ENCODE data around the gene POP4.
"Not testable (repeated sequence)": the region's sequence is repeated elsewhere in the genome, so short reads cannot be mapped to it uniquely, and the experiment has no call there.

Gene POP4

DNA sequence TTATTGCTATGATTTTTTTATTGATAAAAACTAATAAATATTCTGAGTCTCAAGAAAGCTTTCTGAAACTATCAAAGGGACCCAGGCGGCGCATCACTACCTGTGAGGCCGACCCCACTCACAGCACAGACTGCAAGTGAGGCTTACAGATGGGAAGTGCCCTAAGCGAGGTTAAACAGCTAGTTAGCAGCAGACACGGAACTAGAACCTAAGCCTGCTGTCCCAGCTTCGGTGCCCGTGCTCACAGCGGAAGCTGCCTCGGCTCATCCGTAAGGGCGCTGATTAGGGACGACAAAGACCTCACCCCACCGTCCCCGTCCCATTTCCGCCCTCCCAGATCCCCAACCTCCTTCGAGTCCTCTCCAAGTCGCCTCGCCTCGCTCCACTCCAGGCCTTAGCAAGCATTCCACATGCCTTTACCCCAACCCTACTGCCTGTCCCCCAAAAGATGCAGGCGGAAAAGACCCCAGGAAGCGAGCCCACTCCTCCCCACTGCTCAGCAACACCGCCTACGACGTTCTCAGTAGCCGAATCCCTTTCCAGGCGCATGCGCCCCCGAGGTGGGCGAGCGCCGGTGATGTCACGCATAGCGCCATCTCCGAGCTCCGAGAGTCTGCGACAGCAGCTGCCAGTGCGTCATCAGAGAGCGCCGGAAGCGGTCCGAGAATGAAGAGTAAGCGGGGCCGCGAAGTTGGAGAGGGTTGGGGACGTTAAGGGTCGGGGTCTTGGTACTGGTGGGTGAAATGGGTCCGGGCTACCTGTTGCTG is at the start of gene POP4:
Gene POP4 (plus strand): TSS at position 631 of the 767 bp plus-strand sequence. CDS start 36 bp downstream, at position 667.
- DNase-seq (ENCODE audit: low spot score) = peak; percentile 99

DNA sequence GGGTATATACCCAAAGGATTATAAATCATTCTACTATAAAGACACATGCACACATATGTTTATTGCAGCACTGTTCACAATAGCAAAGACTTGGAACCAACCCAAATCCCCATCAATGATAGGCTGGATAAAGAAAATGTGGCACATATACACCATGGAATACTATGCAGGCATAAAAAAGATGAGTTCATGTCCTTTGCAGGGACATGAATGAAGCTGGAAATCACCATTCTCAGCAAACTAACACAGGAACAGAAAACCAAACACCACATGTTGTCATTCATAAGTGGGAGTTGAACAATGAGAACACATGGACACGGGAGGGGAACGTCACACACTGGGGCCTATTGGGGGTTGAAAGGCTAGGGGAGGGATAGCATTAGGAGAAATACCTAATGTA is 47.0 kb upstream of the POP4 start:
- DNase-seq (ENCODE audit: low spot score) = not testable (repeated sequence)

DNA sequence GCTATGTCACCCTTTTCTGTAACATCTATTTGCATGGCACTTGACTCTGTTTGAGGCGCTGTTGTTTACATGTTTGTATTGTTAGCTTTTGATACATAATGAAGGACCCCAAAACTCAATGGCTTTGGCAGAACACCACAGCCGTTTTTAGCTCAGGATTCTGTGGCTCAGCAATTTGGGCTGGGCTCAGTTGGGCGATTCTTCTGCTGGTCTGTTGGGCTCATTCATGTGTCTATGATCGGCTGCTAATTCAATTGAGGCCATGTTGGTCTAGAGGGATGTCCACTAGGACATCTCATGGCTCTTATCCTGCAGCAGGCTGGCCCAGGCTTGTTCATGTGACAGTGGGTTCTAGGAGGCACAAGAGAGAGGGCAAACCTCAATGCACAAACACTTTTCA is 46.3 kb upstream of the POP4 start:
- DNase-seq (ENCODE audit: low spot score) = no peak

- no peak for DNase-seq (ENCODE audit: low spot score)
Observed at GRCh38 chr19:29560313-29561075, 45.6 kb upstream of the POP4 start.

DNA sequence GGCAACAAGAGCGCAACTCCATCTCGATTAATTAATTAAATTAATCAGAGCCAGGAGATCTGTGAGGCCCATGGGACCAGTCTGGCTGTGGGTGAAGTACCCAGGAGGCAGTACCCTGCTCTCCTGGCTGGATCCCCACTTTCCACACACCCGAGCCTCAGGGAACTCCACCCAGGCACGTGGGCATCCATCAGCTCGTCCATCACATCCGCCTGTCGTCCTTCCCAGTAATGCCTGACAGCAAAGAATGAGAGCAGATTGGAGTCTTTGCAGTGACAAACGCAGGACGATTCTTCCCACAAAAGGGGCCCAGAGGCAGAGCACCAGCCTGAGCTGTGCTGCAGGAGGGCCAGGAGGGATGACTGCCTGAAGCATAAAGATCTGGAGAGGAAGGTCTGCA is 44.5 kb upstream of the POP4 start:
- no peak for DNase-seq (ENCODE audit: low spot score)

DNA sequence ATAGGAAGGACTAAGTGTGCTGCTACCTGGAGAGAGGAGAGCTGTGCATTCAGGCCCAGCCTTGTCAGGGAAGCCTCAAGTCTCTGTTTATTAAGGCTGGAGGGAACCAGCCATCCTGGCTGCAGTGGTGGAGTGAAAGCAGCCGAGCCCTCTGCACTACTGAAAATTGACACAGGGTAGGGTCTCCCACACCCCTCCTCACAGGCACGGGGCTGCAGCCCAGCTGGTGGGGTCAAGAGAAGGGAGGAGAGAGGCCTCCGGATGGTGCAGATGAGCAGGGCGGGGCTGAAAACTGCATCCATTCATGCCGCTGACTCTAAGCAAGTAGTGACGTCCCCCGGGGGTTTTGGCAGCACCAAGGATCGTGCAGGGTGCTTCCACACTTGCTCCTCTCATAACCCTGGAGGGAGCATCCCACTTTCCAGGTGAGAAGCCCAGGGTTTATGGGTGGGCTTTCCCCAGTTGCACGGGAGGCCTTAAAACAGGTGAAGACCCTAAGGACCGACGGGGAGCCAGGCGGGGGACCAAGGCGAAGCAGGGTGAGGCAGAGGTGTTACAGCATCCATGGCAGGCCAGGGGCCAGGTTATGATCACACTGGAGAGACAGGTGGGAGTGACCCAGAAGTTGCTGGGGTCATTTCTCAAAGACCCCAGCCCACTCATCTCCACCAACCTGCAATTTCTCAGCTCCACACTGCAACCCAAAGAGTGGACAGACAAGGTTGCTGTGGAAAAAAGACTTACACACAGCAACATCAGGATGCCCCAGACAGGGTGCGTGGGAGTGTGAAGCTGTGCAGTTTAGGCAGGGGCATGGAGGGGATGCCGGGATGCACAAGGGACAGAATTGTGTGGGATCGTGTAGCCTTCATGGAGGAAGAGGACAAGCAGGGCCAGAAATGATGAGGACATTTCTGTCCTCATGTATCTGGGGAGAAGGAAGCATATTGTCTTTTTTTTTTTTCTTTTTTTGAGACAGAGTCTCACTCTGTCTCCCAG is 43.5 kb upstream of the POP4 start:
- DNase-seq (ENCODE audit: low spot score) = no peak

- no peak for DNase-seq (ENCODE audit: low spot score)
Observed at GRCh38 chr19:29563486-29564101, 42.5 kb upstream of the POP4 start.

GRCh38 chr19:29564574-29565005 is 41.5 kb upstream of the POP4 start:
- no peak for DNase-seq (ENCODE audit: low spot score)

DNA sequence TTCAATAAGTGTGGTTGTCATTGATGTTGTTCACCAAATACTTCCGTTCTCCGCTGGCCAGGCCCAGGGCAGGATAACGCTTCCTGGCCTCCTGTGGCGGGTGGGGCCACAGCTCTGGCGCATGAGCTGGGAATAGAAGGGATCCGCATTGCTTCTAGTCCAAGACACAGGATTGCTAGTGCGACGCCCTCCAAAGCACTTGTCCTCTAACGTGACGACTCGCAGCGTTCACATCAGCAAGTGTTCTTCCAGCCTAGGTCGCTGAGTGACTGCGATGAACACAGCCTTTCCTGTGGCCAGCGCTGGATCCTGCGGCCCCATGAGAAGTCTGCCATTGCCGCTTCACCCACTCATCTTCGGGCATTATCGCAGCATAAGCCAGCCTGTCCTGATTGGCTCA is 40.9 kb upstream of the POP4 start:
- no peak for DNase-seq (ENCODE audit: low spot score)

DNA sequence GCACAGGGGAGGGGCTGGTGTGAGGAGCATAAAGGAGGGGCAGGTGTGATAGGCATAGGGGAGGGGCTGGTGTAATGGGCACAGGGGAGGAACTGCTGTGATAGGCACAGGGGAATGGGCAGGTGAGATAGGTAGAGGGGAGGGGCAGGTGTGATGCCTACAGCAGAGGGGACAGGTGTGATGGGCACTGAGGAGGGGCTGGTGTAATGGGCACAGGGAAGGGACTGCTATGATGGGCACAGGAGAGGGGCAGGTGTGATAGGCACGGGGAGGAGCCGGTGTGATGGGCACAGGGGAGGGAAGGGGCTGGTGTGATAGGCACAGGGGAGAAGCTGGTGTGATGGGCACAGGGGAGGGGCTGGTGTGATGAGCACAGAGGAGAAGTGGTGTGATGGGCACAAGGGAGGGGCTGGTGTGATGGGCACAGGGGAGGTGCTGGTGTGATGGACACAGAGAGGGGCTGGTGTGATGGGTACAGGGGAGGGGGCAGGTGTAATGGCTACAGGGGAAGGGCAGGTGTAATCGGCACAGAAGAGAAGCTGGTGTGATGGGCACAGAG is 39.5 kb upstream of the POP4 start:
- no peak for DNase-seq (ENCODE audit: low spot score)

GRCh38 chr19:29567366-29567915 is 38.6 kb upstream of the POP4 start:
- no peak for DNase-seq (ENCODE audit: low spot score)

DNA sequence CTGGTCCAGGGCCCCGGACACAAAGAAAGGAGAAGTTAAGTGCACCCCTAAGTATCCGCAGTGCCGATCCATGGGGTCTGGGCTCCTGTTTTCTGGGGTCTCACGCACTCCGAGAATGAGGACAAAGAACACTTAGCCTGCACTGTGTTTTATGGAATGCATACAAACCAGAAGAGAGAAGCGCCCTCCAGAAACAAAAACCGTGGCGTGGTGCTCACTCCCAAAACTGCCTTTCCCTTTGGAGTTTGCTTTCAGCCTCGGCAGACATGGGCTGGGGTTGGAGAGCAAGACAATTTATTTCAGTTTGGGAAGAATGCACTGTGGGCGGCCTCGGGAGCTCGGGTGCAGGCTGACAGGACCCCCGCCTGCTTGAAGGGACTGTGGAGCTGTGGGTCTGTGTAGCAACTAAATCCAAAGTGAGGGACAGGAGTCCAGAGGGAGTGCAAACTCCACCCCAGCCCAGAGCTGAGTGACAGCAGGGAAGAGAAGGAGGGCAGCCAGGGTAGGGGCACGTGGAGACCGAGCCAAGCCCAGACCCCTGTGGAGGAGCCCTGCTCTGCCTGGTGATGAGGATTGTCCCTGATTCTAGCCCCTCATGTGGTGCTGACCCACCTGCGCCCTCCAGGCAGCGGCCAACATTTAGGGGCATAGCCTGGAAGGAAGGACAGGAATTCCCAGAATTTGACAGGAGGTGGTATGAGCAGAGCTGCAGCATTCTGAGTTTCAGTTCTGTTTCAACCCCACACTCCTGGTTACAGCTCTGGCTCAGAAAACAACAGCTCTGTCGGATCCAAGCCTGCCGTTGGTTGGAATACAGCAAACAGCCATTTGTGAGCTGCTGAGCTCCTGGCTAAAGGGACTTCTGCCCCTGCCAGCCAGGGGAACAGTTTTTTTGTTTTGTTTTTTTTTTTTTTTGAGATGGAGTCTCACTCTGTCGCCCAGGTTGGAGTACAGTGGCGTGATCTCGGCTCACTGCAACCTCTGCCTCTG is 37.8 kb upstream of the POP4 start:
- no peak for DNase-seq (ENCODE audit: low spot score)

GRCh38 chr19:29569038-29569911 is 36.8 kb upstream of the POP4 start:
- DNase-seq (ENCODE audit: low spot score) = no peak

DNA sequence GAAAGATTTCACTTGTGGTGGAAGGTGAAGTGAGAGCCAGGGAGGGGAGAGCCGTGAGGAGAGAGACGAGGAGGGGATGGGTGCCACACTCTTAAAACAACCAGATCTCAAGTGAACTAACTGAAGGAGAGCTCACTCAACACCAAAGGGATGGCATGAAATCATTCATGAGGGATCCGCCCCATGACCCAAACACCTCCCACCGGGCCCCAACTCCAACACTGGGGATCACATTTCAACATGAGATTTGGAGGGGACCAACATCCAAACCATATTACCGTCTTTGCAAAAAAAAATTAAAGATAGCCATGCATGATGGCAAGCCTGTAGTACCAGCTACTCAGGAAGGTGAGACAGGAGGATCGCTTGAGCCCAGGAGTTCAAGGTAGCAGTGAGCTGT is 34.9 kb upstream of the POP4 start:
- DNase-seq (ENCODE audit: low spot score) = no peak

DNA sequence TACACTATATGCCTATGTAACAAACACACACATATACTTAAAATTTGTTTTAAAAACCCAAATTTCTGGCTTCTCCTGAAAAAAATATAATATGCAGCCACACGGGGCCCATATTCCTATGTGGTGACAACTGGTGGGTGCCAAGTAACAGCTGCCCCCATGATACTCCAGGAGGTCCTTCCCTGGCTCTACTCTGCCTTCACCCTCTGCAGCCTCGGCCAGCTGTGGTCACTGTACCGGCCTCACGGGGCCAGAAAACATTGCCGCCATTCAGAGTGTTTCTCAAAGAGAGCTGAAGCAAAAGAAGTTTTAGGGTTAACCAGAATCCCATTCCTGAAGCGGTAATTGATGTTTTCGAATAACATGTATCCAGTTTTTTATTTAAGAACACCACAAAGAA is 32.6 kb upstream of the POP4 start:
- DNase-seq (ENCODE audit: low spot score) = no peak

DNA sequence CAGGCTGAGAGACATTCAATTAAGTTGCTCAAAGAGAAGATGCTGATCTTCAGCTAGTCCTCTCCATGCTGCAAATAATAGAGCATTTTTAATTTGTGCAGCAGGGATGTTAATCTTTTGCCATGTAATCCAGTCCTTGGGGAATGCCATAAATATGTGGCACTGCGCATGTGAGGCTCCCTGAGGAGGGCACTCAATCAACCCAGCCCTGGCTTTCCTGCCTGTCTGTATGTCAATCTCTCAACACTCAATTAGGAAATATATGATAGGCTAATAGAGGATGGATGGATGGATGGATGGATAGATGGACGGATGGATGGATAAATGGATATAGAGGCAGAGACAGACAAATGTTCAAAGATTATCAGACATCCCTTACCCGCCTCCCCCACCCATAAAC is 31.6 kb upstream of the POP4 start:
- no peak for DNase-seq (ENCODE audit: low spot score)

DNA sequence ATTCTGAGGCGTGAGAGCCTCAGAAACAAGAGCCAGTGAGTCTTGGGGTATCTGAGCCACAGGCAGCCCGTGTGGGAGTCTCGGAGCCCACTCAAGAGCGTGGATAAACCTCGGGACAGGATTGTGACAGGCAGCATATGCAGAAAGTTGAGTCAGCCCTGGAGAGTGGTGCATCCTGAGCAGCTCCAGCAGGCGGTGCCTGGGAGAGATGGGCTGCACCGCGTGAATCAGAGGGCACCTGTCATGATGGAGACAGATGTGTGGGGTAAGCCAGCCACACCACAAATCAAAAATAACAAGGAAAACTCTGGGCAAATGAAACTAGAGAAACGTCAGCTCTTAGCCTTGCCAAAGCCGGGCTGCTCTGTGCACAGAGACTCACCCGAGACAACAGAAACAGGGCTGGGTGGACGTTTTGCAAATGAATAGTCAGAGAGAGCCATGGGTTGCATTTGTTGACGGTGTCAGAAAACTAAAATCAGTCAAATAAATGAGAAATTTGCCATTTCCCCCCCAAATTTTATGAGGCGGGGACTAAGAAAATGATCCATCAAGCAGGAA is 30.0 kb upstream of the POP4 start:
- DNase-seq (ENCODE audit: low spot score) = no peak
